Gastrocnemius medialis (tissue), 4 donors: ENCODE results near the gene FAM83G. TPM values are rescaled to one million over a fixed set of nuclear protein-coding genes. Genes with fewer than 3 reads are reported as not detected.

Experiments used
- ATAC-seq, 2 donors: fragments of 150-250 bp; one replicate each; pipeline ENCODE4 v1.9.1; 2016
- DNase-seq, 2 donors: peaks; one replicate each; pipeline ENCODE4 v3.0.0-alpha.2; 2019
- H3K27ac ChIP-seq, 4 donors: fragments of 200-600 bp; sonication (generic); 1 replicate in 1 of 4; 2 replicates in 3 of 4; pipeline ENCODE4 v1.5.1; 2016 to 2018; ENCODE audit warnings: mild to moderate bottlenecking in 2 of 4, moderate library complexity in 1 of 4
- H3K27me3 ChIP-seq, 3 donors: fragments of 200-600 bp; sonication (generic) in 2 of 3; 1 replicate in 1 of 3; 2 replicates in 2 of 3; pipeline versions ENCODE4 v1.5.1 to v1.6.0; 2016 to 2019; ENCODE audit warnings: mild to moderate bottlenecking in 1 of 3, moderate library complexity in 1 of 3
- H3K36me3 ChIP-seq, 2 donors: fragments of 200-600 bp; sonication (generic) in 1 of 2; one replicate each; pipeline ENCODE4 v1.5.1; 2017 to 2018
- H3K4me1 ChIP-seq, 2 donors: fragments of 200-600 bp; sonication (generic) in 1 of 2; one replicate each; pipeline ENCODE4 v1.5.1; 2016 to 2017; ENCODE audit warnings: mild to moderate bottlenecking in 2 of 2
- H3K4me3 ChIP-seq, 4 donors: fragments of 200-600 bp; sonication (generic) in 3 of 4; 1 replicate in 1 of 4; 2 replicates in 3 of 4; pipeline ENCODE4 v1.5.1; 2016 to 2019; ENCODE audit warnings: mild to moderate bottlenecking in 2 of 4
- H3K9me3 ChIP-seq, 3 donors: fragments of 200-600 bp; sonication (generic) in 2 of 3; 1 replicate in 1 of 3; 2 replicates in 2 of 3; pipeline ENCODE4 v1.5.1; 2016 to 2019
- POLR2A ChIP-seq, 2 donors: fragments of 450-650 bp; IDR thresholded peaks; one replicate each; pipeline ENCODE4 v1.6.1; 2017; ENCODE audit warnings: antibody characterized with exemption in 2 of 2, mild to moderate bottlenecking in 2 of 2, moderate library complexity in 2 of 2
- in situ Hi-C, 4 donors: fragments of 200-750 bp; cut with MboI; loops; one replicate each; pipeline versions ENCODE4 v1.15.0 to v1.8.0; 2017; ENCODE audit warnings: low sequenced_read_pairs in 4 of 4
- intact Hi-C: fragments of 100-400 bp; cut with DNase I; formaldehyde crosslinking; loops from one replicate; pipeline ENCODE4 v1.15.1; 2023; ENCODE audit warnings: low total_unique reads
- total RNA-seq, 4 donors: library from RNA; depleted of rRNA; stranded (reverse); fragments of >200 nt; gene quantifications; one replicate each; pipeline versions ENCODE4 v1.1.0 to v1.2.3, GENCODE V29; 2016
- TF ChIP-seq, protein P1 (sequence below), 5 experiments: fragments of 450-650 bp in 3 of 5; fragments of 200-600 bp in 2 of 5; sonication (generic) in 2 of 5; IDR thresholded peaks in 4 of 5; conservative IDR thresholded peaks in 1 of 5; 1 replicate in 4 of 5; 2 replicates in 1 of 5; pipeline ENCODE4 v1.5.1; 2016 to 2019; ENCODE audit warnings: antibody characterized with exemption in 5 of 5, mild to moderate bottlenecking in 3 of 5, moderate library complexity in 3 of 5

Gene FAM83G
- total RNA-seq, 4 donors from 2014 or later, result 8.2 to 25.6 (median 16.9) TPM

DNA sequence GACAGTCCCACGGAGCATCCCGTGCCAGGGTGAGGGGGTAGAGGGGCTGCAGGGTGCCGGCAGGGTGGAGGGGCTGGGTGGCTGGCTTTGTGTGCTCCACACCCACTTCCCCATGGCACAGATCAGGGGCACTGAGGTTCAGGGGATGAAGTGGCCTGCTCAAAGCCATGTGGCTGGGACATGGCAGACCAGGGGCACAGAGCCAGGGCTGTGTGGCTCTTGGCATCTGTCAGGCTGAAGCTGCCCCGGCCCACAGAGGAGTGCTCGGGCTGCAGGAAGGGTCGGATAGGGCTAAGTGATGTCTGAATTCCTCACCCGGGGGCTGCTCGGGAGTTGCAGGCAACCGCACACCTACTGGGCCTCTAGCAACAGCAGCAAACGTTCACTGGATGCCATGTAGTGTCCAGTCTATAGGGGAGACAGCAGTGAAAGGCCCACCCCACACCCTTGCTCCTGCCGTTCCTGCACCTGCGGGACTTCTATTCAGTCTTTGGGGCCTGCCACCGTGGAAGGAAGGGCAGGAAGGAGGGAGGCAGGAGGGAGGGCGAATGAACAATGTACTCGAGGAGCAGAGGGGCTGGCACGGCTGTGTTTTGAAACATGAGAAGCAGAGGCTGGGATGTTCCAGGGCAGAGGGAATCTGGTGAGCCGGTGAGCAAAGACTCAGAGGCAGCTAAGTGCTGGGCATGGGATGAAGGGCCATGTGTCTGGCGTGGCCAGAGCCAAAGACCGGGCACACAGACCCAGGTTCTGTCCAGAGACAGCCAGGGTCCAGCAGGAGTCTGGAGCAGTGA, 37.5 kb downstream of the FAM83G start:
- no peak for TF ChIP-seq POLR2A (IDR thresholded peaks at IDR 0.05)
- TF ChIP-seq, protein P1, sequence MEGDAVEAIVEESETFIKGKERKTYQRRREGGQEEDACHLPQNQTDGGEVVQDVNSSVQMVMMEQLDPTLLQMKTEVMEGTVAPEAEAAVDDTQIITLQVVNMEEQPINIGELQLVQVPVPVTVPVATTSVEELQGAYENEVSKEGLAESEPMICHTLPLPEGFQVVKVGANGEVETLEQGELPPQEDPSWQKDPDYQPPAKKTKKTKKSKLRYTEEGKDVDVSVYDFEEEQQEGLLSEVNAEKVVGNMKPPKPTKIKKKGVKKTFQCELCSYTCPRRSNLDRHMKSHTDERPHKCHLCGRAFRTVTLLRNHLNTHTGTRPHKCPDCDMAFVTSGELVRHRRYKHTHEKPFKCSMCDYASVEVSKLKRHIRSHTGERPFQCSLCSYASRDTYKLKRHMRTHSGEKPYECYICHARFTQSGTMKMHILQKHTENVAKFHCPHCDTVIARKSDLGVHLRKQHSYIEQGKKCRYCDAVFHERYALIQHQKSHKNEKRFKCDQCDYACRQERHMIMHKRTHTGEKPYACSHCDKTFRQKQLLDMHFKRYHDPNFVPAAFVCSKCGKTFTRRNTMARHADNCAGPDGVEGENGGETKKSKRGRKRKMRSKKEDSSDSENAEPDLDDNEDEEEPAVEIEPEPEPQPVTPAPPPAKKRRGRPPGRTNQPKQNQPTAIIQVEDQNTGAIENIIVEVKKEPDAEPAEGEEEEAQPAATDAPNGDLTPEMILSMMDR (IDR thresholded peaks at IDR 0.05 in 4 of 5, conservative IDR thresholded peaks at IDR 0.05 in 1 of 5), result no peak
- intact Hi-C loops (loop anchor here (5.0 kb wide), 1 partner anchor 55 kb away; no protein-coding TSS in a partner anchor), in situ Hi-C loops (loop anchor here in 1 of 4 donors (10.0 kb wide), 1 partner anchor 48 kb away; no protein-coding TSS in a partner anchor)
- ATAC-seq (peak; percentile 94 to 96), DNase-seq (peak; percentile 35 to 61)
- Histone ChIP-seq H3K9me3 (no peaks in the 10 kb centered on the region), H3K4me3 (no peak overlapping the region), H3K4me1 (peaks cover 8 to 13% of the 10 kb centered on the region in 2 donors), H3K27ac (peak overlapping the region in 2 of 4 donors; percentile 49 to 54), H3K27me3 (no peaks in the 10 kb centered on the region), H3K36me3 (no peaks in the 10 kb centered on the region)

DNA sequence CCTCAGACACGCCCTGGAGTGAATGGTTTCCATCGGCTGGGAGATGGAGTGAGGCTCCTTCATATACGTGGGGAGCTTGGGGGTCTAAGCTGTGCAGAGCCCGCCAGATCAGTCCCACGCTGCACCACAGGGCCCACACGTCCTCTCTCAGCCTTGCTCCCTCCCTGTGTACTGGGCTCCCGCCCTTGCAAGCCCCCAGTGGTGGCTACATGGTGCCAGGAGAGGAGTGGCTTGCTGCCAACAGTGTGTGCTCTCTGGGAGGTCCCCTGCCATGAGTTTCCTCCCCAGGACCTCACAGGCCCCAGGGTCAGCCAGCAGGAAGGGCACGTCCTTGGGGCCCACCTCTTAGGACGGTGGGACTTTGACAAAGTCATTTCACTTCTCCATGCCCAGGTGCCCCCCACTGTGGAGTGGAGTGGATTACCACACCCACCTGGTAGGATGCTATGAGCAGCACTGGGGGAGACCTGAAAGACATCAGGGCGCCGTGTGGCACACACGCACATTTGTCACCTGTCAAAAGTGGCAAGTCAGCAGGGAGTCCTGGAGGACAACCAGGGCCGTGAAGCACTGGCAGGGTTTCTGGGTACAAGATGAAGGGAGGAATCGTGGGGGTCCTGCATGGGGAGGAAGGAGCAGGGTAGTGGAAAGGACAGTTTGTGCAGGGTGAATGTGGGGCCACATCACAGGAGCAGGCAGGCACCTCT, 38.9 kb downstream of the FAM83G start:
- H3K36me3 ChIP-seq, result no peaks in the 10 kb centered on the region
- H3K27ac ChIP-seq, result no peak overlapping the region
- DNase-seq (no peak), ATAC-seq (no peak)
- H3K9me3 ChIP-seq, result no peaks in the 10 kb centered on the region
- intact Hi-C loops (loop anchor here (5.0 kb wide), 1 partner anchor 57 kb away; no protein-coding TSS in a partner anchor), in situ Hi-C loops (loop anchor here in 1 of 4 donors (10.0 kb wide), 1 partner anchor 49 kb away; no protein-coding TSS in a partner anchor)
- H3K4me1 ChIP-seq, result peaks cover 8 to 13% of the 10 kb centered on the region in 2 donors
- no peak overlapping the region for H3K4me3 ChIP-seq
- TF ChIP-seq POLR2A (IDR thresholded peaks at IDR 0.05), result no peak
- TF ChIP-seq, protein P1 (IDR thresholded peaks at IDR 0.05 in 4 of 5, conservative IDR thresholded peaks at IDR 0.05 in 1 of 5), result no peak
- no peaks in the 10 kb centered on the region for H3K27me3 ChIP-seq

DNA sequence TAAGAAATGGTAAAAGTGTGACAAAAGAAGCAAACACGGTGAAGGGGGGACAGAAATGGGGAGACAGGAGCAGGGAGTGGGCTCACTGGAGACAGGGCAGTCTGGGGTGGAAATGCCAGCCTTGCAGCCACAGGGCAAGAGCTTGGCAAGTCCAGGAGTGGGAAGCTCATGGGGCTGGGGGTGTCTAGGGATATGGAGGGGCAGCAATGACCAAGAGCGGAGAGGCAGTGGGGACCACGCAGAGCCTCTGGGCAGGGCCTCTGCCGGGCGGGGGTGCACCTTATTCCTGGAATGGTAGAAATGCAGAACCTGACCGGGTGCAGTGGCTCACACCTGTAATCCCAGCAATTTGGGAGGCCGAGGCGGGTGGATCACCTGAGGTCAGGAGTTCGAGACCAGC, 40.0 kb downstream of the FAM83G start:
- no peaks in the 10 kb centered on the region for H3K36me3 ChIP-seq
- no peaks in the 10 kb centered on the region for H3K27me3 ChIP-seq
- in situ Hi-C loops, result loop anchor here in 1 of 4 donors (10.0 kb wide), 1 partner anchor 50 kb away; no protein-coding TSS in a partner anchor
- no peak overlapping the region for H3K27ac ChIP-seq
- peaks cover 8 to 13% of the 10 kb centered on the region in 2 donors for H3K4me1 ChIP-seq
- no peak for ATAC-seq
- intact Hi-C loops, result no loop called here
- H3K9me3 ChIP-seq, result no peaks in the 10 kb centered on the region
- no peak for TF ChIP-seq POLR2A (IDR thresholded peaks at IDR 0.05)
- no peak for DNase-seq
- H3K4me3 ChIP-seq, result no peak overlapping the region

DNA sequence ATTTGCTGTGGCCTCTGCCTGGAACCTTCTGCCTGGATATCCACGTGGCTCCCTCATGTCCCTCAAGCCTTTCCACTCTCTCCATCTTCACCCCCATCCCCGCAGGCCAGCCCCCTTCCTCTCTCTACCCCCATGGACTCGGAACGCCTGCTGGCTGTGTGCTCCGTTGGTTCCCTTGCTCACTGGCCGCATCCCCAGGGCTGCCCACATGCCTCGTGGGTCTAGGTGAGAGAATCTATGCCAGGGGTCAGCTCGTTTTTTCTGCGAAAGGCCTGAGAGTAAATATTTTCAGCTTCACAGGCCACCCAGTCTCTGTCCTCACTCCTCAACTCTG, 40.6 kb downstream of the FAM83G start:
- TF ChIP-seq POLR2A (IDR thresholded peaks at IDR 0.05), result no peak
- Histone ChIP-seq H3K27ac (no peak overlapping the region), H3K4me3 (no peak overlapping the region), H3K9me3 (no peaks in the 10 kb centered on the region), H3K36me3 (no peaks in the 10 kb centered on the region), H3K27me3 (no peaks in the 10 kb centered on the region), H3K4me1 (peaks cover 8 to 13% of the 10 kb centered on the region in 2 donors)
- in situ Hi-C loops (loop anchor here in 1 of 4 donors (10.0 kb wide), 1 partner anchor 51 kb away; no protein-coding TSS in a partner anchor), intact Hi-C loops (no loop called here)
- no peak for ATAC-seq
- no peak for DNase-seq

DNA sequence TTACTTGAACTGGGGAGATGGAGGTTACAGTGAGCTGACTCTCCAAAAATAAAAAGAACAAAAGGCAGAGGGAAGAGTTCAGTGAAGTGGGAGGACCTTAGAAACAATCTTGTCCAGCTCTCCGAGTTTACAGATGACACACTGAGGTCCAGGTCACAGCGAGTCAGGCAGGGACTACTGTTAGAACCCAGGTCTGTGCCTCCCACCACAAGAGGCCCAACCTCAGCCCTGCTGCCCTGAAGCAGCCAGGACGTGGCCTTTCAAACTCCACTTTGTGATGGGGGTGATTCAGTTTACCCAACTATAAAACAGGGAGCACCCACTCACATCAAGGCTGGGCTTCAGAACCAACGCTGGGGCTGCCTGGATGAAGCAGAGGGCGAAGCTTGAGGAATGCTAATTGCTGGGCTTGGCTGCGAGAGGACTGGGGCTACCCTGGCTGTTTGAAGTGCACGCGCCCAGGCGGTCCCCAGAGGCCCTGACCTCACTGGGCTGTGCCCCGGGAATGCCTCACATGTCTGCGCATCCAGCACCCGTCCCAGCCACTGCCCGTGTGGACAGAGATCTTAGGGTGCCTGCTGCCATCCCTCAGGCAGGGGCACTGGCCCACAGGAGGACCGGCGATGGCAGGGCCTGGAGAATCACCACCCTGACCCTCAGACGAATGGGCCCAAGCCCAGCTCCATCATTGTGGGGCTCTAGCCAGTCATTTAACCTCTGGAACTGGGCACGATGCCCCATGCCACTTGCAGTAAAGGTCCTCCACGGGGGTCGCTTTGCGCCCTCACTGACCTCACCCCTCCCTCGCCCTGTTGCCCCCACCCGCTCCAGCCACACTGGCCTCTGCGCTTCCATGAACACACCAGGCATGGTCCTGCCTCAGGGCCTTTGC, 41.2 kb downstream of the FAM83G start:
- H3K36me3 ChIP-seq, result no peaks in the 10 kb centered on the region
- peaks cover 8 to 13% of the 10 kb centered on the region in 2 donors for H3K4me1 ChIP-seq
- H3K27ac ChIP-seq, result no peak overlapping the region
- H3K4me3 ChIP-seq, result no peak overlapping the region
- H3K9me3 ChIP-seq, result no peaks in the 10 kb centered on the region
- in situ Hi-C loops, result loop anchor here in 1 of 4 donors (10.0 kb wide), 1 partner anchor 51 kb away; no protein-coding TSS in a partner anchor
- DNase-seq (no peak), ATAC-seq (no peak)
- H3K27me3 ChIP-seq, result no peaks in the 10 kb centered on the region
- intact Hi-C loops, result no loop called here
- TF ChIP-seq POLR2A (IDR thresholded peaks at IDR 0.05), result no peak
- TF ChIP-seq, protein P1 (IDR thresholded peaks at IDR 0.05 in 4 of 5, conservative IDR thresholded peaks at IDR 0.05 in 1 of 5), result no peak
